Astrocyte of the spinal cord (primary cell): ENCODE measurements around the gene SAMD4A.
A peak's percentile ranks its signal among the peaks of the same experiment; 100 is the strongest.

Source experiments
- DNase-seq: peaks from one replicate; pipeline ENCODE4 v3.0.0; 2011; ENCODE audit warnings: low read depth, low spot score
- H3K4me3 ChIP-seq: 2 replicates; pipeline ENCODE4 v1.5.1; 2011; ENCODE audit warnings: low read depth, mild to moderate bottlenecking, low read length, moderate library complexity
- CTCF ChIP-seq: IDR thresholded peaks from 2 replicates; pipeline ENCODE4 v1.5.1; 2012; ENCODE audit warnings: low read depth, mild to moderate bottlenecking, low read length, inconsistent platforms
- in situ Hi-C: cut with HindIII; loops from 2 replicates; pipeline ENCODE4 v1.10.0; 2017; ENCODE audit warnings: low sequenced_read_pairs

Gene SAMD4A

GRCh38 chr14:54570047-54570446, 3.1 kb downstream of the SAMD4A start:
- DNase-seq: no peak
- TF ChIP-seq CTCF: no peak
- H3K4me3 ChIP-seq: peak overlapping the region; percentile 1
- in situ Hi-C loops: no loop called here

- H3K4me3 ChIP-seq: no peak overlapping the region
- DNase-seq: peak; percentile 79
- in situ Hi-C loops: no loop called here
- TF ChIP-seq CTCF: no peak
These were observed 3.9 kb downstream of the SAMD4A start for GRCh38 chr14:54570631-54571415.

- in situ Hi-C loops: no loop called here
- no peak for DNase-seq
- TF ChIP-seq CTCF: peak; percentile 51
- H3K4me3 ChIP-seq: no peak overlapping the region
These were observed 5.4 kb downstream of the SAMD4A start for GRCh38 chr14:54572316-54572715.

- no peak overlapping the region for H3K4me3 ChIP-seq
- no peak for TF ChIP-seq CTCF
- no peak for DNase-seq
- in situ Hi-C loops: no loop called here
These were observed 7.6 kb downstream of the SAMD4A start for GRCh38 chr14:54574528-54574927.

- in situ Hi-C loops: no loop called here
- no peak for TF ChIP-seq CTCF
- no peak overlapping the region for H3K4me3 ChIP-seq
- DNase-seq: no peak
These were observed 10.6 kb downstream of the SAMD4A start for GRCh38 chr14:54577494-54577893.

- DNase-seq: no peak
- in situ Hi-C loops: no loop called here
- TF ChIP-seq CTCF: no peak
- no peak overlapping the region for H3K4me3 ChIP-seq
These were observed 11.0 kb downstream of the SAMD4A start for GRCh38 chr14:54577977-54578376.

GRCh38 chr14:54579621-54580020, 12.7 kb downstream of the SAMD4A start:
- no peak for DNase-seq
- in situ Hi-C loops: no loop called here
- TF ChIP-seq CTCF: no peak
- H3K4me3 ChIP-seq: no peak overlapping the region
